NCI-H1105 treated with DMSO at 0.1 percent for 48 hours (cell line): ENCODE data around the gene IRF4.

Source experiments
- DNase-seq: peaks from one replicate; lab custom pipeline; 2025; lab: John Stamatoyannopoulos, UW

The IRF4 gene

GRCh38 chr6:398558-399078 is 7.1 kb downstream of the IRF4 start:
- no peak for DNase-seq

GRCh38 chr6:399785-400534 is 8.4 kb downstream of the IRF4 start:
- no peak for DNase-seq

GRCh38 chr6:400815-401214 is 9.3 kb downstream of the IRF4 start:
- no peak for DNase-seq

- DNase-seq = no peak
These were observed 9.9 kb downstream of the IRF4 start for GRCh38 chr6:401239-401993.

GRCh38 chr6:401994-402640 is 10.6 kb downstream of the IRF4 start:
- no peak for DNase-seq

- no peak for DNase-seq
These were observed 11.5 kb downstream of the IRF4 start for GRCh38 chr6:402901-403658.

GRCh38 chr6:403659-404655 is 12.4 kb downstream of the IRF4 start:
- no peak for DNase-seq

GRCh38 chr6:404685-405423 is 13.3 kb downstream of the IRF4 start:
- no peak for DNase-seq

GRCh38 chr6:408148-408547 is 16.6 kb downstream of the IRF4 start:
- no peak for DNase-seq

- DNase-seq = no peak
These were observed 17.1 kb downstream of the IRF4 start for GRCh38 chr6:408599-409102.

GRCh38 chr6:409370-409972 is 17.9 kb downstream of the IRF4 start:
- DNase-seq = no peak

GRCh38 chr6:410555-411395 is 19.2 kb downstream of the IRF4 start:
- no peak for DNase-seq

- DNase-seq = peak; percentile 9
These were observed 20.0 kb downstream of the IRF4 start for GRCh38 chr6:411402-412145.

GRCh38 chr6:412146-412886 is 20.8 kb downstream of the IRF4 start:
- no peak for DNase-seq

GRCh38 chr6:414447-414846 is 22.9 kb downstream of the IRF4 start:
- DNase-seq = no peak

- DNase-seq = no peak
These were observed 23.5 kb downstream of the IRF4 start for GRCh38 chr6:415087-415486.

- no peak for DNase-seq
These were observed 29.7 kb downstream of the IRF4 start for GRCh38 chr6:421211-421610.
